ENCODE data around the gene SEMA3C. TPM values are rescaled to one million over a fixed set of nuclear protein-coding genes. Genes with fewer than 3 reads are reported as not detected.

Gene SEMA3C
- polyA plus RNA-seq, 10 donors = 134 to 202 (median 168) TPM

GRCh38 chr7:80827239-80827633 is 91.6 kb downstream of the SEMA3C start:
- no peak for DNase-seq

GRCh38 chr7:80826520-80827238 is 92.2 kb downstream of the SEMA3C start:
- DNase-seq = no peak

DNA sequence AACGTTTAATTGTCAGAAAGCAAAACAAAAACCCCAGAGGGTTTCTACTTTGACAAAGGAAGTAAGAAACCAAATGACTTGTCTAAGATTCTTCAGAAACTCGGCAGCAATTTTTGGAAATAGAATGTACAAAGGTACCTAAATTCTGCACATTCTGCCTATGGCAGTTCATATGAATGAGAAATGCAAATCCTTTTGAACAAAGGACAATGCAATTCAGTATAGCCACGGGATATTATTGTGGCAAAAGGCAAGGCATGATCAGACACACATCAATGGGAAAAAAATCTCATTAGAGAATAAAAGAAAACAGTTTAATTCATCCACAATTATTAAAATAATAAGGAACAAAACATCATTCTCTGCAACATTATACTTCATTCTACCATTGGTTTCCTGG is 93.4 kb downstream of the SEMA3C start:
- no peak for DNase-seq

GRCh38 chr7:80824253-80824652 is 94.6 kb downstream of the SEMA3C start:
- DNase-seq = no peak

DNA sequence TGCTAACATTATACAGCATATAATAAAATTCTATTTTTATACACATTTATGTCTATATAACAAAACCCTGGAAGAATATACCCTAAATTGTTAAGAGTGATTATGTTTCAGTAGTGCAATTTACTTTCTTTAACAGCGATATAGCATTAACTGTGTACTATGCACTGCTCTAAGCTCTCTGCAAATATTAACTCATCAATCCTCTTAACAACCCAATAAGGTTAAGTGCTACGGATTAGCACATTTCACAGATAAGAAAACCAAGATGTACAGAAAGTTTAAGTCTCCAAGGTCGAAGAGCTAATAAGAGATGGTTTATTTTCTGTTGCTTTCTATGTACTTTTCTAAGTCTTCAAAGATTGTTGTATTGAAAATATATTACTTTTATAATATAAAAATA is 95.8 kb downstream of the SEMA3C start:
- DNase-seq = no peak

GRCh38 chr7:80821771-80822319 is 97.0 kb downstream of the SEMA3C start:
- no peak for DNase-seq

- no peak for DNase-seq
Measured at GRCh38 chr7:80819503-80819902, 99.3 kb downstream of the SEMA3C start.

DNA sequence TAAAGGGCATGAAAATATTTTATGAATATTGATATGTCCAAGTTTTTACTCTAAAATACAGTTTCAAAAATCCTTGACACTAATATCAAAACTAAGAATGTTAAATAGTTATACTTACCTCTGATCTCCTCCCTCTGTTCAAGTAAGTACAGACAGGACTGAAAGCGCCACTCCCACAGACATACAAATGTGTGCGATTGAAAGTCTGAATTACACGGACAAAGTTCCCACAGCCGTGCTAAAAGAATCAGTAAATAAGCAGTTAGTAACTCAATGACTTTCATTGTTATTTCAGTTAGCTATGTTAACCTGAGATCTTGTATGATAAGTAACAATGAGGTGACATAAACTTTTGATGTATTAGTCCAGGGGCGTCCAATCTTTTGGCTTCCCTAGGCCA is 100.7 kb downstream of the SEMA3C start:
- DNase-seq = no peak

- DNase-seq = no peak
Measured at GRCh38 chr7:80816806-80817205, 102.0 kb downstream of the SEMA3C start.

DNA sequence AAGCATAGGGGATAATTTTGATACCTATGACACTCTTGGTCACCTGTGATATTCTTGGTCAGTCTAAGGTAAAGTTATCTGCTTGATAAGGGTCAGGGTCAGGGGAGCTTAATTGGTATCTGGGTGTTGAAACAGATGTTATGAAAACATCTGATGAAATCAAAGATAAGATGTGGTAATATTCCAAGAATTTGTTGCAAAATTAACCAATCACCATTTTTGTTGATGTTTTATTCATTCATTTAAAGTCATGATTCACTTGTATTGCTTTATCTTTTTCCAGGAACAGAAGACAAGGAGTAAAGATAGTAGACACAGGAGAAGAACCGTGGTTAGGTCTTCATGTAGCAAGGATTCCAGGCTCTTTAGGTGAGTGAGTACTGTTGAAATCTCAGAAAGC is 103.1 kb downstream of the SEMA3C start:
- no peak for DNase-seq

DNA sequence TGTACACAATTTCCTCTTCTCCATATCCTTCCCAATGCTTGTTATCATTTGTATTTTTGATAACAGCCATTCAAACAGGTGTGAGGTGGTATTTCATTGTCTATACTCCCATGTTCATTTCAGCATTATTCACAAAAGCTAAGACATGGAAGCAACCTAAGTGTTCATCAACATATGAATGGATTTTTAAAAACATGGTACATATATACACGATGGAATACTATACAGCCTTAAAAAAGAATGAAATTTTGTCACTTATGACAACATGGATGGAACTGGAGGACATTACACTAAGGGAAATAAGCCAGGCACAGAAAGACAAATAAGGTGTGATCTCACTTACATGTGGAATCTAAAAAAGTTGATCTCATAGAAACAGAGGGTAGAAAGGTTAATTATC is 109.3 kb downstream of the SEMA3C start:
- DNase-seq = no peak

- no peak for DNase-seq
Measured at GRCh38 chr7:80807166-80807900, 111.5 kb downstream of the SEMA3C start.

- no peak for DNase-seq
Measured at GRCh38 chr7:80806663-80807062, 112.2 kb downstream of the SEMA3C start.

GRCh38 chr7:80804589-80804988 is 114.3 kb downstream of the SEMA3C start:
- DNase-seq = no peak

- DNase-seq = no peak
Measured at GRCh38 chr7:80802527-80802926, 116.3 kb downstream of the SEMA3C start.

- peak; percentile 77 to 91 (median 77) for DNase-seq
Measured at GRCh38 chr7:80794631-80795573, 123.9 kb downstream of the SEMA3C start.

- peak in 2 of 3 donors; percentile 38 to 67 for DNase-seq
Measured at GRCh38 chr7:80791509-80791929, 127.3 kb downstream of the SEMA3C start.

DNA sequence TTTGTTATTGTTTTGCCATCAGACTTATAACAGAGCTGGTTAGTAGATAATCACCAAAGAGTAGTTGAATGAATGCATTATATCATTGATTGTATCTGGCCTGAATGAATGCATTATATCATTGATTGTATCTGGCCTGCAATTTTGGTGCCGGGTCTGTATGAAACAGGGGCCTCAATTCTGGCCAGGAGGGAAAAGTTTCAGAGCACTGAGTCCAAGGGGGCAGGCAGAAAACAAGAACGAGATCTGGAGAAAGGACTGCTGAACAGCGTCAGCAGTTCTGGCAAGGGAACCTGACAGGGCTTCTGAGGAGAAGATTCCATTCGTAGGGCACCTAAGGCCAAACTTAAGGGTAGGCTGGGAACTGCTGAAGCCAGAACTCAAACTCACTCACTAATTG is 128.0 kb downstream of the SEMA3C start:
- peak in 2 of 3 donors; percentile 36 to 51 for DNase-seq

- no peak for DNase-seq
Measured at GRCh38 chr7:80787721-80788120, 131.1 kb downstream of the SEMA3C start.

GRCh38 chr7:80785961-80786536 is 132.8 kb downstream of the SEMA3C start:
- peak; percentile 20 to 75 (median 43) for DNase-seq

DNA sequence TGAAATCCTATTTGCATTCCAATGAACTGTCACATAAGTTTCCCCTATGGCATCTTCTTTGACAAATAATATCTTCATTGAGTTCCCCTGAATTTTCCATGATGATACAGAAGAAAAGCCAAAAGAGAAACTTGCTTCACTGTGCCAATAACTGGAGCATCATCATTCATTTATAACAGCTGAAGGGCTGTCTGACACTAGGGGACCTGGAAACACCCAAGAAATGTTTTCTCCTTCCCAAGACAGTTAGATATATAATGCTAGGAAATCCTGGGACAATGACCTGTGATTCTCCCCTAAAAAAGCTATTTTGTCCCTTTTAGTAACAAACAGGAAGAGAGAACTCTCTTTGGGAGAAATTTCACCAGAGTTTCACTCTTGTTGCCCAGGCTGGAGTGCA is 133.6 kb downstream of the SEMA3C start:
- no peak for DNase-seq

All from muscle of back (tissue), 11 donors.